ENCODE data around the gene SPOCK1.

Gene SPOCK1

GRCh38 chr5:137385064-137385463 is 114.1 kb downstream of the SPOCK1 start:
- H3K9me3 ChIP-seq (ENCODE audit: insufficient read depth, low read length, severe bottlenecking), result peaks cover 8% of the 10 kb centered on the region
- TF ChIP-seq EZH2 (IDR thresholded peaks at IDR 0.05; ENCODE audit: borderline replicate concordance, low read depth, low read length, severe bottlenecking), result no peak
- TF ChIP-seq CTCF (IDR thresholded peaks at IDR 0.05; ENCODE audit: borderline replicate concordance, extremely low read depth, low read length, poor library complexity, severe bottlenecking), result no peak
- no peak overlapping the region for H3K27ac ChIP-seq (ENCODE audit: low read length)
- H3K4me3 ChIP-seq (ENCODE audit: low read depth in 1 of 2, low read length in 2 of 2), result no peak overlapping the region
- ATAC-seq (ENCODE audit: insufficient read depth, low read depth) (no peak), DNase-seq (no peak)
- H3K4me1 ChIP-seq (ENCODE audit: insufficient read depth, low read length), result no peaks in the 10 kb centered on the region
- no peaks in the 10 kb centered on the region for H3K27me3 ChIP-seq (ENCODE audit: insufficient read depth, low read length, poor library complexity)
- H3K36me3 ChIP-seq (ENCODE audit: insufficient read depth, low read length), result no peaks in the 10 kb centered on the region
- no peak overlapping the region for H3K4me2 ChIP-seq (ENCODE audit: insufficient read depth, low read length)
- H4K20me1 ChIP-seq (ENCODE audit: insufficient read depth, low read length), result no peaks in the 10 kb centered on the region
- H2AFZ ChIP-seq (ENCODE audit: low read depth, low read length), result no peak overlapping the region
- H3K79me2 ChIP-seq (ENCODE audit: insufficient read depth, low read length), result no peaks in the 10 kb centered on the region
- no peak overlapping the region for H3K9ac ChIP-seq (ENCODE audit: low read depth, low read length)

GRCh38 chr5:137383909-137384308 is 115.2 kb downstream of the SPOCK1 start:
- ATAC-seq (ENCODE audit: insufficient read depth, low read depth) (no peak), DNase-seq (no peak)
- Histone ChIP-seq H3K9ac (ENCODE audit: low read depth, low read length) (no peak overlapping the region), H3K27me3 (ENCODE audit: insufficient read depth, low read length, poor library complexity) (no peaks in the 10 kb centered on the region), H2AFZ (ENCODE audit: low read depth, low read length) (no peak overlapping the region), H3K4me1 (ENCODE audit: insufficient read depth, low read length) (no peaks in the 10 kb centered on the region), H3K27ac (ENCODE audit: low read length) (no peak overlapping the region), H3K4me3 (ENCODE audit: low read depth in 1 of 2, low read length in 2 of 2) (no peak overlapping the region), H3K36me3 (ENCODE audit: insufficient read depth, low read length) (no peaks in the 10 kb centered on the region), H3K9me3 (ENCODE audit: insufficient read depth, low read length, severe bottlenecking) (peaks cover 8% of the 10 kb centered on the region), H4K20me1 (ENCODE audit: insufficient read depth, low read length) (no peaks in the 10 kb centered on the region), H3K79me2 (ENCODE audit: insufficient read depth, low read length) (no peaks in the 10 kb centered on the region), H3K4me2 (ENCODE audit: insufficient read depth, low read length) (no peak overlapping the region)
- TF ChIP-seq CTCF (IDR thresholded peaks at IDR 0.05; ENCODE audit: borderline replicate concordance, extremely low read depth, low read length, poor library complexity, severe bottlenecking) (no peak), EZH2 (IDR thresholded peaks at IDR 0.05; ENCODE audit: borderline replicate concordance, low read depth, low read length, severe bottlenecking) (no peak)

DNA sequence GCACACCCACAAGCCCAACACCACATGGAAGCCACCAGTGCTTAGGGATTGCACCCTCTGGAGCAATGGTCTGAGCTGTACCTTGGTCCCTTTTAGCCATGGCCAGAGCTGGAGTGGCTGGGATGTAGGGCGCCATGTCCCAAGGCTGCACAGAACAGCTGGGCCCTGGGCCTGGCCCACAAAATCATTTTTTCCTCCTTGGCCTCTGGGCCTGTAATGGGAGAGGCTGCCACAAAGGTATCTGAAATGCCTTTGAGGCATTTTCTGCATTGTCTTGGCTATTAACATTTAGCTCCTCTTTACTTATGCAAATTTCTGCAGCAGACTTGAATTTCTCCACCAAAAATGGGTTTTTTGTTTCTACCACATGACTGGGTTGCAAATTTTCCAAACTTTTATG is 117.6 kb downstream of the SPOCK1 start:
- Histone ChIP-seq H3K9me3 (ENCODE audit: insufficient read depth, low read length, severe bottlenecking) (peaks cover 8% of the 10 kb centered on the region), H3K79me2 (ENCODE audit: insufficient read depth, low read length) (no peaks in the 10 kb centered on the region), H3K4me2 (ENCODE audit: insufficient read depth, low read length) (no peak overlapping the region), H4K20me1 (ENCODE audit: insufficient read depth, low read length) (no peaks in the 10 kb centered on the region), H3K27me3 (ENCODE audit: insufficient read depth, low read length, poor library complexity) (no peaks in the 10 kb centered on the region), H3K4me3 (ENCODE audit: low read depth in 1 of 2, low read length in 2 of 2) (no peak overlapping the region), H3K27ac (ENCODE audit: low read length) (no peak overlapping the region), H3K4me1 (ENCODE audit: insufficient read depth, low read length) (no peaks in the 10 kb centered on the region), H3K36me3 (ENCODE audit: insufficient read depth, low read length) (no peaks in the 10 kb centered on the region), H2AFZ (ENCODE audit: low read depth, low read length) (no peak overlapping the region), H3K9ac (ENCODE audit: low read depth, low read length) (no peak overlapping the region)
- no peak for DNase-seq
- ATAC-seq (ENCODE audit: insufficient read depth, low read depth), result no peak
- TF ChIP-seq EZH2 (IDR thresholded peaks at IDR 0.05; ENCODE audit: borderline replicate concordance, low read depth, low read length, severe bottlenecking) (no peak), CTCF (IDR thresholded peaks at IDR 0.05; ENCODE audit: borderline replicate concordance, extremely low read depth, low read length, poor library complexity, severe bottlenecking) (no peak)
